CD14-positive monocyte (primary cell): ENCODE measurements around the gene LRFN3. TPM values are rescaled to one million over a fixed set of nuclear protein-coding genes. Genes with fewer than 3 reads are reported as not detected.

Experiments used
- DNase-seq, 3 donors: peaks; one replicate each; pipeline ENCODE4 v3.0.0-alpha.2; 2011 to 2022
- H2AFZ ChIP-seq: 2 replicates; pipeline ENCODE4 v1.6.0; 2012; ENCODE audit warnings: mild to moderate bottlenecking, low read depth, low read length, inconsistent platforms; ENCODE audit not compliant: insufficient read depth, poor library complexity, severe bottlenecking
- H3K27ac ChIP-seq, 2 donors: 1 replicate in 1 of 2; 2 replicates in 1 of 2; pipeline ENCODE4 v1.5.1; 2012 to 2013; ENCODE audit warnings: low read length in 2 of 2, control low read depth in 1 of 2, inconsistent platforms in 1 of 2, low read depth in 1 of 2, mild to moderate bottlenecking in 1 of 2
- H3K27me3 ChIP-seq, 2 donors: one replicate each; pipeline versions ENCODE4 v1.6.0 to v1.6.1; 2011 to 2013; ENCODE audit warnings: low read length in 2 of 2; ENCODE audit not compliant: control insufficient read depth in 2 of 2, insufficient read depth in 2 of 2
- H3K36me3 ChIP-seq, 2 donors: replicated peaks in 1 of 2; 1 replicate in 1 of 2; 2 replicates in 1 of 2; pipeline versions ENCODE4 v1.5.1 to v1.6.1; 2012 to 2013; ENCODE audit warnings: low read length in 2 of 2, control low read depth in 1 of 2, inconsistent platforms in 1 of 2, mild to moderate bottlenecking in 1 of 2; ENCODE audit not compliant: insufficient read depth in 2 of 2, control insufficient read depth in 1 of 2
- H3K4me1 ChIP-seq, 2 donors: 1 replicate in 1 of 2; 2 replicates in 1 of 2; pipeline versions ENCODE4 v1.5.1 to v1.6.1; 2012 to 2013; ENCODE audit warnings: low read length in 2 of 2, control low read depth in 1 of 2, inconsistent platforms in 1 of 2, mild to moderate bottlenecking in 1 of 2, moderate library complexity in 1 of 2; ENCODE audit not compliant: insufficient read depth in 2 of 2, control insufficient read depth in 1 of 2
- H3K4me2 ChIP-seq: replicated peaks from 2 replicates; pipeline ENCODE3; 2012; ENCODE audit warnings: low read length, moderate library complexity, mild to moderate bottlenecking; ENCODE audit not compliant: poor library complexity, severe bottlenecking; ENCODE audit errors: extremely low read depth
- H3K4me3 ChIP-seq, 3 experiments: fragments of 200-600 bp in 1 of 3; sonication (generic) in 1 of 3; replicated peaks in 1 of 3; 1 replicate in 2 of 3; 2 replicates in 1 of 3; pipeline ENCODE4 v1.5.1; 2011 to 2013; ENCODE audit warnings: low read length in 3 of 3, mild to moderate bottlenecking in 3 of 3, control low read depth in 2 of 3, low read depth in 2 of 3, inconsistent platforms in 1 of 3, moderate library complexity in 1 of 3
- H3K79me2 ChIP-seq: 2 replicates; pipeline ENCODE4 v1.6.0; 2012; ENCODE audit warnings: mild to moderate bottlenecking, control low read depth, inconsistent platforms, low read length, moderate library complexity; ENCODE audit not compliant: insufficient read depth
- H3K9ac ChIP-seq: 2 replicates; pipeline ENCODE4 v1.6.0; 2017; ENCODE audit warnings: low read length, mild to moderate bottlenecking; ENCODE audit not compliant: insufficient read depth, poor library complexity, severe bottlenecking
- H3K9me3 ChIP-seq, 2 donors: replicated peaks in 1 of 2; 1 replicate in 1 of 2; 2 replicates in 1 of 2; pipeline versions ENCODE4 v1.5.1 to v1.6.1; 2012 to 2013; ENCODE audit warnings: low read length in 2 of 2, control low read depth in 1 of 2; ENCODE audit not compliant: control insufficient read depth in 1 of 2, insufficient read depth in 1 of 2
- H4K20me1 ChIP-seq: 2 replicates; pipeline ENCODE4 v1.6.0; 2012; ENCODE audit warnings: mild to moderate bottlenecking, low read length, control low read depth, moderate library complexity; ENCODE audit not compliant: insufficient read depth
- H3K27ac Mint-ChIP-seq, 7 donors: one replicate each; pipeline ENCODE4 v1.8.0; 2020; ENCODE audit warnings: mild to moderate bottlenecking in 7 of 7, mixed read lengths in 7 of 7, moderate library complexity in 6 of 7, inconsistent platforms in 2 of 7
- H3K27me3 Mint-ChIP-seq, 3 donors: one replicate each; pipeline ENCODE4 v1.8.0; 2021 to 2022; ENCODE audit warnings: low read depth in 3 of 3, mild to moderate bottlenecking in 3 of 3, mixed read lengths in 3 of 3, moderate library complexity in 3 of 3, inconsistent platforms in 1 of 3
- H3K36me3 Mint-ChIP-seq, 2 donors: one replicate each; pipeline ENCODE4 v1.8.0; 2020; ENCODE audit warnings: mixed read lengths in 2 of 2, inconsistent platforms in 1 of 2, mild to moderate bottlenecking in 1 of 2
- H3K4me1 Mint-ChIP-seq: one replicate; pipeline ENCODE4 v1.8.0; 2020; ENCODE audit warnings: mild to moderate bottlenecking, mixed read lengths
- H3K4me3 Mint-ChIP-seq, 2 donors: one replicate each; pipeline ENCODE4 v1.8.0; 2020; ENCODE audit warnings: mild to moderate bottlenecking in 2 of 2, mixed read lengths in 2 of 2, moderate library complexity in 1 of 2
- H3K9me3 Mint-ChIP-seq, 7 donors: one replicate each; pipeline ENCODE4 v1.8.0; 2020 to 2022; ENCODE audit warnings: mixed read lengths in 7 of 7, mild to moderate bottlenecking in 6 of 7, moderate library complexity in 6 of 7, inconsistent platforms in 2 of 7
- CTCF ChIP-seq: fragments of 200-600 bp; IDR thresholded peaks from one replicate; pipeline ENCODE4 v1.8.0; 2022; ENCODE audit warnings: antibody characterized with exemption, mild to moderate bottlenecking
- WGBS: methylation state at CpG from one replicate; pipeline ENCODE4 v1.1.5; 2013; ENCODE audit warnings: missing lambda C conversion rate; ENCODE audit not compliant: insufficient coverage; 5-methylcytosine and 5-hydroxymethylcytosine counted together
- intact Hi-C, 2 donors: fragments of 100-400 bp; cut with micrococcal nuclease; formaldehyde crosslinking; loops; one replicate each; pipeline versions ENCODE4 v1.15.0 to v1.15.1; 2023
- polyA plus RNA-seq, 3 donors: library from polyadenylated mRNA; depleted of rRNA in 1 of 3; unstranded in 2 of 3; stranded (reverse) in 1 of 3; fragments of 300-500 nt in 2 of 3; fragments of >200 nt in 1 of 3; fragmentation: Illumina TruSeq in 2 of 3; gene quantifications; 1 replicate in 2 of 3; 2 replicates in 1 of 3; pipeline ENCODE4 v1.2.3, GENCODE V29; 2012 to 2021

The LRFN3 gene
- polyA plus RNA-seq, 3 donors, result 0.04 TPM; not detected in 2

GRCh38 chr19:35898499-35898809 is 37.7 kb upstream of the LRFN3 start:
- Histone ChIP-seq H3K4me3 (peak overlapping the region; percentile 80 to 99 (median 97)), H2AFZ (no peak overlapping the region), H3K79me2 (peaks cover 93% of the 10 kb centered on the region), H3K9me3 (no peaks in the 10 kb centered on the region), H3K27ac (peak overlapping the region; percentile 95 to 98), H3K9ac (peak overlapping the region; percentile 84), H3K27me3 (no peaks in the 10 kb centered on the region), H3K36me3 (peaks cover 42 to 48% of the 10 kb centered on the region in 2 donors), H4K20me1 (peaks cover 62% of the 10 kb centered on the region), H3K4me2 (peak overlapping the region; percentile 100), H3K4me1 (peaks cover 42 to 53% of the 10 kb centered on the region in 2 donors)
- peaks cover 46 to 49% of the 10 kb centered on the region in 2 donors for H3K36me3 Mint-ChIP-seq
- H3K4me3 Mint-ChIP-seq, result peak overlapping the region; percentile 97 to 98
- peaks cover 44% of the 10 kb centered on the region for H3K4me1 Mint-ChIP-seq
- H3K27me3 Mint-ChIP-seq, result peaks cover 0 to 6% (median 0%) of the 10 kb centered on the region in 3 donors
- peak overlapping the region; percentile 96 to 100 (median 100) for H3K27ac Mint-ChIP-seq
- intact Hi-C loops, result loop anchor here in 1 of 2 donors (2.0 kb wide), 2 partner anchors 14 to 16 kb away; no protein-coding TSS in a partner anchor
- DNase-seq, result no peak
- no peak for TF ChIP-seq CTCF
- WGBS, result 12% methylated on average over 17 of the region's 17 CpGs
- peaks cover 0 to 4% (median 0%) of the 10 kb centered on the region in 7 donors for H3K9me3 Mint-ChIP-seq

- H3K9ac ChIP-seq, result peak overlapping the region; percentile 84
- H4K20me1 ChIP-seq, result peaks cover 50% of the 10 kb centered on the region
- H3K4me3 Mint-ChIP-seq, result peak overlapping the region; percentile 97 to 98
- H3K36me3 Mint-ChIP-seq, result peaks cover 44 to 45% of the 10 kb centered on the region in 2 donors
- H3K36me3 ChIP-seq, result peaks cover 35 to 40% of the 10 kb centered on the region in 2 donors
- TF ChIP-seq CTCF, result no peak
- peak overlapping the region; percentile 95 to 98 for H3K27ac ChIP-seq
- intact Hi-C loops, result loop anchor here (1.0 to 10.0 kb wide), 8 partner anchors 13 to 455 kb away; partner anchors contain the start of genes FFAR2 (in 1 of the 2), IGFLR1 (in 1 of the 2), LIN37 (in 1 of the 2) and OVOL3 (in 1 of the 2)
- no peaks in the 10 kb centered on the region for H3K9me3 ChIP-seq
- WGBS, result 0% methylated on average over 24 of the region's 43 CpGs
- peaks cover 0 to 10% (median 0%) of the 10 kb centered on the region in 3 donors for H3K27me3 Mint-ChIP-seq
- peaks cover 0 to 4% (median 0%) of the 10 kb centered on the region in 7 donors for H3K9me3 Mint-ChIP-seq
- peaks cover 54% of the 10 kb centered on the region for H3K4me1 Mint-ChIP-seq
- peak overlapping the region; percentile 100 for H3K4me2 ChIP-seq
- no peak overlapping the region for H2AFZ ChIP-seq
- peak overlapping the region; percentile 96 to 100 (median 100) for H3K27ac Mint-ChIP-seq
- peak; percentile 77 to 96 (median 89) for DNase-seq
- H3K4me1 ChIP-seq, result peaks cover 54 to 65% of the 10 kb centered on the region in 2 donors
- H3K79me2 ChIP-seq, result peaks cover 89% of the 10 kb centered on the region
- H3K27me3 ChIP-seq, result no peaks in the 10 kb centered on the region
- H3K4me3 ChIP-seq, result peak overlapping the region; percentile 80 to 99 (median 97)
Measured at GRCh38 chr19:35899547-35900214, 36.5 kb upstream of the LRFN3 start.
